HCT116 (cell line): ENCODE data around the gene ABCD1.

Source experiments
- CTCF ChIP-seq, 3 experiments: fragments of 200-600 bp in 1 of 3; sonication (generic) in 1 of 3; IDR thresholded peaks in 2 of 3; conservative IDR thresholded peaks in 1 of 3; 2 replicates each; pipeline ENCODE4 v1.5.1; 2012 to 2017; ENCODE audit warnings: low read depth in 2 of 3, low read length in 2 of 3, antibody characterized with exemption in 1 of 3, borderline replicate concordance in 1 of 3, control low read depth in 1 of 3, mild to moderate bottlenecking in 1 of 3, mixed read lengths in 1 of 3, mixed run types in 1 of 3, moderate library complexity in 1 of 3; ENCODE audit not compliant: insufficient read depth in 1 of 3
- EZH2 ChIP-seq: fragments of 200-600 bp; sonication (generic); IDR thresholded peaks from 2 replicates; pipeline ENCODE4 v1.6.1; 2017; ENCODE audit warnings: antibody characterized with exemption, mixed run types
- EZH2phosphoT487 ChIP-seq: fragments of 200-600 bp; IDR thresholded peaks from 2 replicates; pipeline ENCODE4 v1.6.1; 2018; ENCODE audit warnings: antibody characterized with exemption, borderline replicate concordance
- FOSL1 ChIP-seq: IDR thresholded peaks from 2 replicates; pipeline ENCODE4 v1.6.1; 2012; ENCODE audit warnings: low read depth
- RAD21 ChIP-seq: IDR thresholded peaks from 2 replicates; pipeline ENCODE4 v1.6.1; 2012; ENCODE audit warnings: low read depth, mild to moderate bottlenecking
- SRF ChIP-seq: IDR thresholded peaks from 2 replicates; pipeline ENCODE4 v1.6.1; 2012; ENCODE audit warnings: low read depth
- TCF7L2 ChIP-seq: IDR thresholded peaks from 2 replicates; pipeline ENCODE4 v1.7.0; 2011; ENCODE audit warnings: borderline replicate concordance, inconsistent platforms; ENCODE audit not compliant: insufficient read depth, insufficient read length; ENCODE audit errors: extremely low read depth
- YY1 ChIP-seq: IDR thresholded peaks from 2 replicates; pipeline ENCODE4 v1.6.1; 2011; ENCODE audit warnings: low read length, low read depth, moderate library complexity, mild to moderate bottlenecking; ENCODE audit not compliant: insufficient replicate concordance; ENCODE audit errors: extremely low read depth
- ZBTB33 ChIP-seq: IDR thresholded peaks from 2 replicates; pipeline ENCODE4 v1.6.1; 2011; ENCODE audit warnings: mild to moderate bottlenecking, low read length, moderate library complexity; ENCODE audit not compliant: insufficient replicate concordance; ENCODE audit errors: extremely low read depth
- ZFX ChIP-seq: fragments of 450-650 bp; IDR thresholded peaks from 2 replicates; pipeline ENCODE4 v1.6.1; 2017

- peak in 1 of 3 experiments; percentile 16; a peak in 1 of 6 replicates for TF ChIP-seq CTCF (IDR thresholded peaks at IDR 0.05 in 2 of 3, conservative IDR thresholded peaks at IDR 0.05 in 1 of 3; ENCODE audit: borderline replicate concordance in 1 of 3, insufficient read depth in 1 of 3, low read depth in 2 of 3, low read length in 2 of 3)
- no peak for TF ChIP-seq YY1
- TF ChIP-seq SRF = no peak
- no peak for TF ChIP-seq TCF7L2
- no peak for TF ChIP-seq ZBTB33
- no peak for TF ChIP-seq EZH2phosphoT487
- TF ChIP-seq FOSL1 = no peak
- TF ChIP-seq ZFX = no peak
- no peak for TF ChIP-seq EZH2
- TF ChIP-seq RAD21 = no peak
These were observed 10.6 kb downstream of the ABCD1 start for GRCh38 chrX:153735274-153735673.
